Ishikawa (cell line): ENCODE data around the gene ATG7.

Experiments
- CEBPB ChIP-seq: IDR thresholded peaks from 2 replicates; pipeline ENCODE4 v1.6.1; 2012
- CREB1 ChIP-seq: IDR thresholded peaks from 2 replicates; pipeline ENCODE4 v1.6.1; 2012; ENCODE audit warnings: low read depth
- EGR1 ChIP-seq: IDR thresholded peaks from 2 replicates; pipeline ENCODE4 v1.6.1; 2012
- EP300 ChIP-seq: IDR thresholded peaks from 2 replicates; pipeline ENCODE4 v1.6.1; 2012; ENCODE audit warnings: borderline replicate concordance
- FOXM1 ChIP-seq: IDR thresholded peaks from 2 replicates; pipeline ENCODE4 v1.6.1; 2012; ENCODE audit warnings: low read depth, borderline replicate concordance
- MAX ChIP-seq: IDR thresholded peaks from 2 replicates; pipeline ENCODE4 v1.6.1; 2012
- NFIC ChIP-seq: IDR thresholded peaks from 2 replicates; pipeline ENCODE4 v1.6.1; 2012
- RAD21 ChIP-seq: IDR thresholded peaks from 2 replicates; pipeline ENCODE4 v1.6.1; 2012; ENCODE audit warnings: low read depth
- REST ChIP-seq: IDR thresholded peaks from 2 replicates; pipeline ENCODE4 v1.6.1; 2012; ENCODE audit warnings: low read depth, mild to moderate bottlenecking
- TAF1 ChIP-seq: IDR thresholded peaks from 2 replicates; pipeline ENCODE4 v1.6.1; 2012; ENCODE audit warnings: low read depth, mild to moderate bottlenecking
- TCF12 ChIP-seq: IDR thresholded peaks from 2 replicates; pipeline ENCODE4 v1.6.1; 2012; ENCODE audit warnings: low read depth
- TEAD4 ChIP-seq: IDR thresholded peaks from 2 replicates; pipeline ENCODE4 v1.6.1; 2012
- YY1 ChIP-seq: IDR thresholded peaks from 2 replicates; pipeline ENCODE4 v1.6.1; 2012; ENCODE audit warnings: low read depth
- ZBTB7A ChIP-seq: IDR thresholded peaks from 2 replicates; pipeline ENCODE4 v1.6.1; 2012; ENCODE audit warnings: low read depth
- TF ChIP-seq, protein P1 (sequence below): IDR thresholded peaks from 2 replicates; pipeline ENCODE4 v1.6.1; 2012

ATG7 gene

DNA sequence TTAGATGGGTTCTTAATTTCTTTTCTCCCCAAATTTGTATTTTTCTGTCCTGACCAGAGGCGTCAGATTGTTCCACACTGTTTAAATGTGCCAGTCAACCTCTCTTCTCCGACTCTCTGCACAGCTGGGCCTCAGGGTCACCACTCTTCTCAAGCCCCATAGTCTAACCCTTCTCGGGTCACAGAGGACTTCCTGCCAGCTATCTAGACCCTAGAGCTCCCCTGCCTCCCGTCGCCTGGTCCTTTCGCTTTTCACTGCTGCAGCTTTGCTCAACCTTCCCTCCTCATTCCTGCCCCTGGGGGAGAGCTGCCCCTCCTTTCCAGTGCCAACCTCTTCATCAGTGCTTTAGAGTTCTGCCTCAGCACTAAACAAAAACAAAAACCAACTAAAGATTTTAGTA is 151.7 kb downstream of the ATG7 start:
- TF ChIP-seq NFIC (no peak), EP300 (no peak), TCF12 (no peak), TAF1 (no peak), CREB1 (no peak), CEBPB (no peak), EGR1 (no peak), MAX (no peak), FOXM1 (no peak)

GRCh38 chr3:11424277-11424676 is 152.1 kb downstream of the ATG7 start:
- no peak for TF ChIP-seq TAF1
- no peak for TF ChIP-seq YY1
- TF ChIP-seq EGR1, result no peak
- TF ChIP-seq CEBPB, result no peak
- TF ChIP-seq, protein P1, sequence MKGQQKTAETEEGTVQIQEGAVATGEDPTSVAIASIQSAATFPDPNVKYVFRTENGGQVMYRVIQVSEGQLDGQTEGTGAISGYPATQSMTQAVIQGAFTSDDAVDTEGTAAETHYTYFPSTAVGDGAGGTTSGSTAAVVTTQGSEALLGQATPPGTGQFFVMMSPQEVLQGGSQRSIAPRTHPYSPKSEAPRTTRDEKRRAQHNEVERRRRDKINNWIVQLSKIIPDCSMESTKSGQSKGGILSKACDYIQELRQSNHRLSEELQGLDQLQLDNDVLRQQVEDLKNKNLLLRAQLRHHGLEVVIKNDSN, result no peak
- TF ChIP-seq REST, result no peak
- TF ChIP-seq MAX, result no peak
- TF ChIP-seq NFIC, result no peak

DNA sequence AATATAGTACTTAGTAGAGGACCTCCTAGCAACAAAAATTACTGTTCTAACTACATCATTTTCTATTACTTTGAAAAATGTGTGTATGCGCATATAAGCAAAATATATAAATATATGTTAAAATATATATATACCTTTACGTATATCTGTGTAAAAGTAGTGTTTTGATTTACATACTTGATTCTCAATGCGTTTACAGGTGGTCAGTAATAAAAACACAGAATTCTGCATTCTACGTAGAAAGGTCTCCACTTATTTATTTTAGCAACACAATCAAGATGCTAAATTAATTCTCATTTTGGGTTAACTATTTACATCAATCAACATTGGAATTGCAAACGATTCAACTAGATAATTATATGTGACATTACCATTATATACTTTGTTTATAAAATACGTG is 158.0 kb downstream of the ATG7 start:
- TF ChIP-seq FOXM1 (no peak), NFIC (no peak), RAD21 (no peak), TEAD4 (no peak), CEBPB (no peak), TAF1 (no peak), ZBTB7A (no peak)

DNA sequence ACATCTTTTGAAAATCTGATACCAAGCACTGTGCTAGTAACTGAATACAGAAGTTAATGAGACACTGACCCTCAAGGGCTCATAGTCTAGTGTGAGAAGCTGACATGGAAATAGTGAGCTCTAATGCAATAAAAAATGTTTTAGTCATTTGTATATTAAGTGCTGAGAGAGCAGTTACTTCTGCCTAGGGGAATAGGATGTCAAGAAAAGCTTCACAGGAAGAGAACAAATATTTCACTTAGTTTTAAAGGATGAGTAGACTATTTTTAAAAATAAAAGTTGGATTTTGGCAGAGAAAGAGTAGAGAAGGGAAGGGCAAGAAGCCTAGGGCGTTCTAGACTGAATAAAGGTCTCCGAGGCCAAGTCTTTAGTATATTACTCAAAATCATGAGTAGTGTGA is 158.4 kb downstream of the ATG7 start:
- no peak for TF ChIP-seq CREB1

DNA sequence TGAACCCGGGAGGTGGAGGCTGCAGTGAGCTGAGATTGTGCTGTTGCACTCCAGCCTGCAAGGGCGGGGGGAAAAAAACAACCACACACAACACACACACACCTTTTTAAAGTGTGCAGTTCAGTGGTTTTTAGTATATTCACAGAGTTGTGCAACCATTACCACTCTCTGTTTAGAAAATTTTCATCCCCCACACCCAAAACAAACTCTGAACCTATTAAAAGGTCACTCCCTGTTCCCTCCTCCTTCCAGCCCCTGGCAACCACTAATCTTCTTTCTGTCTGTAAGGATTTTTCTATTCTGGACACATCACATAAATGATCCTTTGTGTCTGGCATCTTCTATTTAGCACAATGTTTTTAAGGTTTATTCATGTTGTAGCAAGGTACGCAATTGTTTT is 159.1 kb downstream of the ATG7 start:
- no peak for TF ChIP-seq FOXM1
- TF ChIP-seq REST, result no peak
- TF ChIP-seq YY1, result no peak
- no peak for TF ChIP-seq CEBPB
- no peak for TF ChIP-seq CREB1
- no peak for TF ChIP-seq NFIC
- no peak for TF ChIP-seq RAD21

DNA sequence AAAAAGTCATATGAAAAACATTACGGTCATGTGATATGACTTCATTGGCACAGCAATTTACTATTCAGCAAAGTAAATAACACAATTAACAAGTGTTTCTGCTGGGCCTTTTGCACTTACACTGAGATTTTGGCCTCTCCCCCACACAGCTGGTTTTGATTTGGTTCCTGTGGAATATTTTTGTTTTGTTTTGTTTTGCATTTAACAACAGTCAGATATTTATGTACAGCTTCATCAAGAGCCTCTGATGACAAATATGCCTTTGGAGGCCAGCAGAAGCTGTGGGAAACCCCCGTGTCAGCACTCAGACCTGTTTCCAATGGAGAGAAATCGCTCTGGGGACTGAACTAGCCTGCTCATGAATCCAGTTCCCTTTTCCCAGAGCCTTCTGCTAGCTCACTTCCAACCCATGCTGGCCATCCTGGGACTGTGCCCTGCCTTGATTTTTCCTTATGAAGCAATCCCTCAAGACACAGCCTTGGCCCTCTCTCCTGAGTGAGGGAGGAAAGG is 161.9 kb downstream of the ATG7 start:
- TF ChIP-seq FOXM1 (no peak), REST (no peak), TEAD4 (no peak), TAF1 (no peak), CEBPB (no peak), MAX (no peak), RAD21 (no peak), YY1 (no peak), NFIC (no peak), TCF12 (no peak), CREB1 (no peak), EGR1 (no peak), EP300 (no peak)
- TF ChIP-seq, protein P1, result no peak
